PC-3 (cell line): Measurements from ENCODE around the gene ZNF784. TPM values are rescaled to one million over a fixed set of nuclear protein-coding genes. Genes with fewer than 3 reads are reported as not detected.

Experiments used
- ATAC-seq: fragments of 200-7000 bp; cut with Tn5 transposase; 2 replicates; pipeline ENCODE4 v1.9.1; 2020; ENCODE audit warnings: mild to moderate bottlenecking, moderate library complexity
- BruUV-seq: library from RNA; stranded (reverse); fragments of 400-500 nt; replicated peaks from 2 replicates; lab custom pipeline; 2021; lab: Mats Ljungman, UMichigan
- CTCF ChIA-PET: fragments of 300-600 bp; sonication (Branson Sonifier 250); formaldehyde crosslinking; loops from one replicate; lab custom pipeline; 2022; ENCODE audit warnings: antibody characterized with exemption; lab: Charles Lee
- POLR2A ChIA-PET: fragments of 300-600 bp; sonication (Branson Sonifier 250); formaldehyde crosslinking; loops from one replicate; lab custom pipeline; 2022; ENCODE audit warnings: antibody characterized with exemption; ENCODE audit not compliant: unreplicated experiment; lab: Charles Lee
- DNase-seq: peaks from one replicate; pipeline ENCODE4 v3.0.0-alpha.2; 2015
- H2AFZ ChIP-seq: fragments of 300-600 bp; sonication (generic); 2 replicates; pipeline ENCODE4 v1.6.0; 2016; ENCODE audit warnings: antibody characterized with exemption, low read length
- H3F3A ChIP-seq: fragments of 300-600 bp; sonication (generic); one replicate; pipeline ENCODE4 v1.6.0; 2017; ENCODE audit warnings: antibody characterized with exemption, low read length, control low read depth, mild to moderate bottlenecking; ENCODE audit not compliant: unreplicated experiment
- H3K27ac ChIP-seq: fragments of 300-600 bp; sonication (generic); 2 replicates; pipeline ENCODE4 v1.5.1; 2016; ENCODE audit warnings: mild to moderate bottlenecking, low read length
- H3K27me3 ChIP-seq: fragments of 300-600 bp; sonication (generic); 2 replicates; pipeline ENCODE4 v1.6.1; 2016; ENCODE audit warnings: low read length, mixed read lengths
- H3K36me3 ChIP-seq: fragments of 300-600 bp; sonication (generic); 2 replicates; pipeline ENCODE4 v1.6.1; 2016; ENCODE audit warnings: low read depth, mixed run types, low read length, mixed read lengths
- H3K4me1 ChIP-seq: fragments of 300-600 bp; sonication (generic); 2 replicates; pipeline ENCODE4 v1.5.1; 2016; ENCODE audit warnings: low read length; ENCODE audit not compliant: insufficient read depth
- H3K4me2 ChIP-seq: fragments of 300-600 bp; sonication (generic); 2 replicates; pipeline ENCODE4 v1.6.0; 2016; ENCODE audit warnings: low read length
- H3K4me3 ChIP-seq: fragments of 300-600 bp; sonication (generic); 2 replicates; pipeline ENCODE4 v1.5.1; 2016; ENCODE audit warnings: mild to moderate bottlenecking, low read length, mixed read lengths
- H3K79me2 ChIP-seq: fragments of 300-600 bp; sonication (generic); 2 replicates; pipeline ENCODE4 v1.6.1; 2017; ENCODE audit warnings: low read length, mixed read lengths
- H3K9ac ChIP-seq: fragments of 300-600 bp; sonication (generic); 2 replicates; pipeline ENCODE4 v1.6.0; 2016; ENCODE audit warnings: mild to moderate bottlenecking, low read length
- H3K9me2 ChIP-seq: fragments of 300-600 bp; sonication (generic); replicated peaks from 2 replicates; pipeline ENCODE4 v1.6.1; 2016; ENCODE audit warnings: mixed run types, low read length, mixed read lengths
- H3K9me3 ChIP-seq: fragments of 300-600 bp; sonication (generic); 2 replicates; pipeline ENCODE4 v1.6.1; 2016; ENCODE audit warnings: low read length, mixed read lengths
- H4K20me1 ChIP-seq: fragments of 300-600 bp; sonication (generic); 2 replicates; pipeline ENCODE4 v1.6.1; 2016; ENCODE audit warnings: low read length, mixed read lengths
- EZH2 ChIP-seq: fragments of 300-600 bp; sonication (generic); IDR thresholded peaks from one replicate; pipeline ENCODE4 v1.6.1; 2017; ENCODE audit warnings: antibody characterized with exemption, mild to moderate bottlenecking, low read length; ENCODE audit not compliant: unreplicated experiment
- EZH2phosphoT487 ChIP-seq: fragments of 300-600 bp; sonication (generic); IDR thresholded peaks from 2 replicates; pipeline ENCODE4 v1.6.1; 2018; ENCODE audit warnings: mild to moderate bottlenecking, antibody characterized with exemption, low read length, borderline replicate concordance
- intact Hi-C: fragments of 100-400 bp; cut with micrococcal nuclease; formaldehyde crosslinking; loops from 2 replicates; pipeline ENCODE4 v1.9.0; 2023
- total RNA-seq: library from RNA; depleted of rRNA; stranded (reverse); fragments of >200 nt; gene quantifications from 2 replicates; pipeline ENCODE4 v1.2.3, GENCODE V29; 2014
- TF ChIP-seq, protein P1 (sequence below): fragments of 300-600 bp; sonication (generic); conservative IDR thresholded peaks from 2 replicates; pipeline ENCODE4 v1.5.1; 2017; ENCODE audit warnings: antibody characterized with exemption, low read depth, mild to moderate bottlenecking, low read length

ZNF784 gene
- total RNA-seq, 1 experiment from 2014 or later = 9.0 TPM

- Histone ChIP-seq H3K27me3 (no peaks in the 10 kb centered on the region), H2AFZ (no peak overlapping the region), H3K4me1 (peaks cover 12% of the 10 kb centered on the region), H3K79me2 (peaks cover 73% of the 10 kb centered on the region), H3F3A (no peaks in the 10 kb centered on the region), H3K27ac (no peak overlapping the region), H3K9ac (peak overlapping the region; percentile 99), H3K4me2 (peak overlapping the region; percentile 93), H3K9me3 (no peaks in the 10 kb centered on the region), H3K4me3 (peak overlapping the region; percentile 88), H3K36me3 (peaks cover 47% of the 10 kb centered on the region), H3K9me2 (no peaks in the 10 kb centered on the region), H4K20me1 (peaks cover 50% of the 10 kb centered on the region)
- intact Hi-C loops = loop anchor here (2.0 kb wide), 1 partner anchor 14 kb away; no protein-coding TSS in a partner anchor
- TF ChIP-seq EZH2phosphoT487 = no peak
- TF ChIP-seq, protein P1, sequence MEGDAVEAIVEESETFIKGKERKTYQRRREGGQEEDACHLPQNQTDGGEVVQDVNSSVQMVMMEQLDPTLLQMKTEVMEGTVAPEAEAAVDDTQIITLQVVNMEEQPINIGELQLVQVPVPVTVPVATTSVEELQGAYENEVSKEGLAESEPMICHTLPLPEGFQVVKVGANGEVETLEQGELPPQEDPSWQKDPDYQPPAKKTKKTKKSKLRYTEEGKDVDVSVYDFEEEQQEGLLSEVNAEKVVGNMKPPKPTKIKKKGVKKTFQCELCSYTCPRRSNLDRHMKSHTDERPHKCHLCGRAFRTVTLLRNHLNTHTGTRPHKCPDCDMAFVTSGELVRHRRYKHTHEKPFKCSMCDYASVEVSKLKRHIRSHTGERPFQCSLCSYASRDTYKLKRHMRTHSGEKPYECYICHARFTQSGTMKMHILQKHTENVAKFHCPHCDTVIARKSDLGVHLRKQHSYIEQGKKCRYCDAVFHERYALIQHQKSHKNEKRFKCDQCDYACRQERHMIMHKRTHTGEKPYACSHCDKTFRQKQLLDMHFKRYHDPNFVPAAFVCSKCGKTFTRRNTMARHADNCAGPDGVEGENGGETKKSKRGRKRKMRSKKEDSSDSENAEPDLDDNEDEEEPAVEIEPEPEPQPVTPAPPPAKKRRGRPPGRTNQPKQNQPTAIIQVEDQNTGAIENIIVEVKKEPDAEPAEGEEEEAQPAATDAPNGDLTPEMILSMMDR = no peak
- no peak for TF ChIP-seq EZH2
- CTCF ChIA-PET = interaction anchor here (1.0 to 1.3 kb wide), 2 partner anchors 10 to 14 kb away, joined by 3 to 7 read pairs; no protein-coding TSS in a partner anchor
- peak; percentile 51 for DNase-seq
- no TSS peak for BruUV-seq
- no peak for ATAC-seq
- POLR2A ChIA-PET = interaction anchor here (0.6 kb wide), 1 partner anchor 195 kb away, joined by 4 read pairs; no protein-coding TSS in a partner anchor
Observed at GRCh38 chr19:55656988-55657747, 32.8 kb upstream of the ZNF784 start.

GRCh38 chr19:55656552-55656951, 32.2 kb upstream of the ZNF784 start:
- peaks cover 67% of the 10 kb centered on the region for H3K79me2 ChIP-seq
- no peak for DNase-seq
- ATAC-seq = no peak
- no peak for TF ChIP-seq EZH2
- TF ChIP-seq, protein P1 = no peak
- no peak for TF ChIP-seq EZH2phosphoT487
- H3K9me3 ChIP-seq = no peaks in the 10 kb centered on the region
- no peaks in the 10 kb centered on the region for H3K9me2 ChIP-seq
- peaks cover 12% of the 10 kb centered on the region for H3K4me1 ChIP-seq
- H3K4me3 ChIP-seq = peak overlapping the region; percentile 88
- peaks cover 42% of the 10 kb centered on the region for H3K36me3 ChIP-seq
- peak overlapping the region; percentile 99 for H3K9ac ChIP-seq
- no peak overlapping the region for H3K27ac ChIP-seq
- peak overlapping the region; percentile 93 for H3K4me2 ChIP-seq
- peaks cover 50% of the 10 kb centered on the region for H4K20me1 ChIP-seq
- intact Hi-C loops = loop anchor here (2.0 kb wide), 1 partner anchor 14 kb away; no protein-coding TSS in a partner anchor
- POLR2A ChIA-PET = no interaction called here
- CTCF ChIA-PET = interaction anchor here (1.0 to 1.3 kb wide), 2 partner anchors 9 to 15 kb away, joined by 3 to 7 read pairs; no protein-coding TSS in a partner anchor
- no TSS peak for BruUV-seq
- H2AFZ ChIP-seq = no peak overlapping the region
- no peaks in the 10 kb centered on the region for H3K27me3 ChIP-seq
- H3F3A ChIP-seq = no peaks in the 10 kb centered on the region

DNA sequence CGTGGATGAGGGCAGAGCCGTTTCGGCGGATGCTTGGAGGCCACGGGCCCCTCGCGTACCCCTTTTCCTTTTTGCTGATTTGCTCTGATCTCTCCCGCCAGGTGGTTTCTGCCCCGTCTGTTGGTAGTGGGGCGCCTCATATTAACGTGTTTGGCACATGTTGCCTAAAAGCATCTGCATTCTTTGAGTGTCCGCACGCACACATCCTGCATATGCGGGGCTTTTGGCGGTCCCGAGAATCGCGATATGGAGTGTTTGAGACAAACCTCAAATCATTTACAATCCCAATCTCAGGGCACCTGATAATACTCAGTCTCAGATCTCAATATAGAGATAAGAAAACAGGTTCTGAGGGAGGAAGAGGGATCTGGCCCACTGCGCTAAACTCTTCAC, 31.3 kb upstream of the ZNF784 start:
- ATAC-seq (no peak), DNase-seq (no peak)
- Histone ChIP-seq H4K20me1 (peaks cover 50% of the 10 kb centered on the region), H2AFZ (peak overlapping the region; percentile 64), H3K36me3 (peaks cover 33% of the 10 kb centered on the region), H3F3A (no peaks in the 10 kb centered on the region), H3K79me2 (peaks cover 58% of the 10 kb centered on the region), H3K27ac (peak overlapping the region; percentile 95), H3K4me1 (peaks cover 12% of the 10 kb centered on the region), H3K4me2 (peak overlapping the region; percentile 93), H3K27me3 (no peaks in the 10 kb centered on the region), H3K9me2 (no peaks in the 10 kb centered on the region), H3K9ac (peak overlapping the region; percentile 99), H3K9me3 (no peaks in the 10 kb centered on the region), H3K4me3 (peak overlapping the region; percentile 88)
- CTCF ChIA-PET = no interaction called here
- TSS peak; percentile 45 for BruUV-seq
- TF ChIP-seq EZH2 (no peak), EZH2phosphoT487 (no peak)
- TF ChIP-seq, protein P1 = no peak
- intact Hi-C loops = loop anchor here (2.0 kb wide), 1 partner anchor 15 kb away; no protein-coding TSS in a partner anchor
- POLR2A ChIA-PET = no interaction called here
